ENCODE results near the gene IKZF2. TPM values are rescaled to one million over a fixed set of nuclear protein-coding genes. Genes with fewer than 3 reads are reported as not detected.

The IKZF2 gene
- total and polyA plus RNA-seq, 4 donors: 0.35 to 4.7 (median 2.5) TPM

- H3K9me3 ChIP-seq (ENCODE audit: control insufficient read depth in 4 of 4, low read length in 3 of 4): no peaks in the 10 kb centered on the region
- H3K36me3 ChIP-seq (ENCODE audit: control insufficient read depth in 4 of 4, insufficient read depth in 3 of 4, low read depth in 1 of 4, low read length in 3 of 4): peaks cover 0 to 3% (median 0%) of the 10 kb centered on the region in 4 donors
- no peak for DNase-seq (ENCODE audit: low spot score)
- H3K9ac ChIP-seq (ENCODE audit: low read depth in 1 of 2, low read length in 2 of 2): no peak overlapping the region
- WGBS: 71% methylated on average over 3 of the region's 3 CpGs
- no peak overlapping the region for H3K4me3 ChIP-seq (ENCODE audit: low read depth in 1 of 3, low read length in 3 of 3)
- H3K4me1 ChIP-seq (ENCODE audit: control insufficient read depth in 4 of 4, insufficient read depth in 4 of 4, low read length in 3 of 4): no peaks in the 10 kb centered on the region
- no peaks in the 10 kb centered on the region for H3K27me3 ChIP-seq (ENCODE audit: control insufficient read depth in 4 of 4, insufficient read depth in 4 of 4, low read length in 3 of 4)
- no peak overlapping the region for H3K27ac ChIP-seq (ENCODE audit: low read depth in 1 of 2, low read length in 2 of 2)
- TF ChIP-seq TAF1 (conservative IDR thresholded peaks at IDR 0.05): no peak
- TF ChIP-seq SP1 (IDR thresholded peaks at IDR 0.05): no peak
- no peak for TF ChIP-seq FOXA2 (IDR thresholded peaks at IDR 0.05)
- TF ChIP-seq CTCF (IDR thresholded peaks at IDR 0.05; ENCODE audit: low read depth, low read length, missing input control): no peak
- TF ChIP-seq GABPA (IDR thresholded peaks at IDR 0.05 in 1 of 2, conservative IDR thresholded peaks at IDR 0.05 in 1 of 2): no peak
- TF ChIP-seq NR2F2 (IDR thresholded peaks at IDR 0.05): no peak
- no peak for TF ChIP-seq RAD21 (IDR thresholded peaks at IDR 0.05)
- TF ChIP-seq REST (IDR thresholded peaks at IDR 0.05): no peak
Observed at GRCh38 chr2:213057977-213058376, 93.4 kb downstream of the IKZF2 start.

GRCh38 chr2:213046431-213046830 lies 105.0 kb downstream of the IKZF2 start:
- no peak overlapping the region for H3K9ac ChIP-seq (ENCODE audit: low read depth in 1 of 2, low read length in 2 of 2)
- no peaks in the 10 kb centered on the region for H3K9me3 ChIP-seq (ENCODE audit: control insufficient read depth in 4 of 4, low read length in 3 of 4)
- no peaks in the 10 kb centered on the region for H3K4me1 ChIP-seq (ENCODE audit: control insufficient read depth in 4 of 4, insufficient read depth in 4 of 4, low read length in 3 of 4)
- 85% methylated on average over 1 of the region's 1 CpG for WGBS
- peaks cover 0 to 8% (median 0%) of the 10 kb centered on the region in 4 donors for H3K36me3 ChIP-seq (ENCODE audit: control insufficient read depth in 4 of 4, insufficient read depth in 3 of 4, low read depth in 1 of 4, low read length in 3 of 4)
- DNase-seq (ENCODE audit: low spot score): no peak
- no peak overlapping the region for H3K27ac ChIP-seq (ENCODE audit: low read depth in 1 of 2, low read length in 2 of 2)
- TF ChIP-seq YY1 (IDR thresholded peaks at IDR 0.05): no peak
- TF ChIP-seq JUND (IDR thresholded peaks at IDR 0.05): no peak
- no peaks in the 10 kb centered on the region for H3K27me3 ChIP-seq (ENCODE audit: control insufficient read depth in 4 of 4, insufficient read depth in 4 of 4, low read length in 3 of 4)
- no peak overlapping the region for H3K4me3 ChIP-seq (ENCODE audit: low read depth in 1 of 3, low read length in 3 of 3)

- TF ChIP-seq NR2F2 (IDR thresholded peaks at IDR 0.05) (no peak), SP1 (IDR thresholded peaks at IDR 0.05) (no peak), ATF3 (IDR thresholded peaks at IDR 0.05) (no peak), GABPA (IDR thresholded peaks at IDR 0.05 in 1 of 2, conservative IDR thresholded peaks at IDR 0.05 in 1 of 2) (no peak), EGR1 (IDR thresholded peaks at IDR 0.05; ENCODE audit: low read depth in 2 of 2) (no peak), JUND (IDR thresholded peaks at IDR 0.05) (no peak), HNF4A (conservative IDR thresholded peaks at IDR 0.05) (no peak), FOXA2 (IDR thresholded peaks at IDR 0.05) (no peak), YY1 (IDR thresholded peaks at IDR 0.05) (no peak), TAF1 (conservative IDR thresholded peaks at IDR 0.05) (no peak), HNF4G (IDR thresholded peaks at IDR 0.05) (no peak), ZBTB33 (IDR thresholded peaks at IDR 0.05) (no peak), MAX (IDR thresholded peaks at IDR 0.05) (no peak)
- H3K4me1 ChIP-seq (ENCODE audit: control insufficient read depth in 4 of 4, insufficient read depth in 4 of 4, low read length in 3 of 4): no peaks in the 10 kb centered on the region
- 97% methylated on average over 3 of the region's 3 CpGs for WGBS
- no peak overlapping the region for H3K27ac ChIP-seq (ENCODE audit: low read depth in 1 of 2, low read length in 2 of 2)
- DNase-seq (ENCODE audit: low spot score): no peak
- H3K4me3 ChIP-seq (ENCODE audit: low read depth in 1 of 3, low read length in 3 of 3): no peak overlapping the region
- peaks cover 0 to 8% (median 0%) of the 10 kb centered on the region in 4 donors for H3K36me3 ChIP-seq (ENCODE audit: control insufficient read depth in 4 of 4, insufficient read depth in 3 of 4, low read depth in 1 of 4, low read length in 3 of 4)
- H3K9me3 ChIP-seq (ENCODE audit: control insufficient read depth in 4 of 4, low read length in 3 of 4): no peaks in the 10 kb centered on the region
- H3K9ac ChIP-seq (ENCODE audit: low read depth in 1 of 2, low read length in 2 of 2): no peak overlapping the region
- no peaks in the 10 kb centered on the region for H3K27me3 ChIP-seq (ENCODE audit: control insufficient read depth in 4 of 4, insufficient read depth in 4 of 4, low read length in 3 of 4)
Observed at GRCh38 chr2:213043566-213043965, 107.8 kb downstream of the IKZF2 start.
